Activated T-cell treated with anti-CD3 and anti-CD28 coated beads, Interleukin-2, amount 50 U/mL, for 24 hours (primary cell): ENCODE results near the gene PLEKHH3.
A peak's percentile ranks its signal among the peaks of the same experiment; 100 is the strongest.

Experiments used
- DNase-seq: peaks from one replicate; pipeline ENCODE4 v3.0.0-alpha.2; 2020
- H3K27ac Mint-ChIP-seq: 2 replicates; pipeline ENCODE4 v1.8.0; 2020; ENCODE audit warnings: mild to moderate bottlenecking, mixed read lengths
- H3K27me3 Mint-ChIP-seq: 2 replicates; pipeline ENCODE4 v1.8.0; 2020; ENCODE audit warnings: mixed read lengths
- H3K36me3 Mint-ChIP-seq: 2 replicates; pipeline ENCODE4 v1.8.0; 2020; ENCODE audit warnings: low read depth, mixed read lengths
- H3K4me1 Mint-ChIP-seq: 2 replicates; pipeline ENCODE4 v1.8.0; 2020; ENCODE audit warnings: low read depth, mixed read lengths
- H3K4me3 Mint-ChIP-seq: 2 replicates; pipeline ENCODE4 v1.8.0; 2020; ENCODE audit warnings: mild to moderate bottlenecking, moderate library complexity, mixed read lengths
- H3K9me3 Mint-ChIP-seq: 2 replicates; pipeline ENCODE4 v1.8.0; 2020; ENCODE audit warnings: mixed read lengths

The PLEKHH3 gene

DNA sequence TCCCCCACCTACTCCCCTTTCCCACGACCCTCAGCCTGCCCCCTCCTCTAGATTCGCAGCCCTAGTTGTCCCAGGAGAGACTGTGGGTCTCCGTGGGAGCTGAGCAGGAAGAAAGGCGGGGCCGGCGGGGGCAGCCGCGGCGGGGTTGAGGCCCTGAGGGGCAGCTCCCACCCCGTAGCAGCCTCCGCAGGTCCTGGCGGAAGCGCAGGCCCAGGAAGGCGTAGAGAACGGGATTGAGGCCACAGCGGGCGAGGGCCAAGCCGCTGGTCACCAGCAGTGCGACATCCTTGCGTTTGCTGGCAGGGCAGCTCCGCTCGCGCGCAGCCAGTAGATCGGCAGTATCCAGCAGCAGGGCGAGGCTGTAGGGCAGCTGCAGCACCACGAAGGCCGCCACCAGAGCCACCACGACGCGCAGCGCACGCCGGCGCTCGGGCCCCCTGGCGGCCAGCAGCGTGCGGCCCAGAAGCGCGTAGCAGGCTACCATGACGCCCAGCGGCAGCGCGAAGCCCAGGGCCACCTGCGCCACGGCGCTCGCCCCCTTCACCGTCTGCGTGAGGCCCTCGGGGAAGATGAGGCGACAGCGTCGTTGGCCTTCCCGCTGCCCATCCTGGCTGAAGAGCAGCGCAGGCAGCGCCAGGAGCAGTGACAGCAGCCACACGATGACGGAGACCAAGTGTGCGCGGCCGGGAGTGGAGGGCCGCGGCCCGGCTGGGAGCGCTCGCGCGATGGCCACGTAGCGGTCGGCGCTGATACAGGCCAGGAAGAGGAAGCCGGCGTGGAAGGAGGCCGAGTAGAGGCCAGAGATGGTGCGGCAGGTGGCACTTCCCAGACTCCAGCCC lies 2.9 kb upstream of the PLEKHH3 start:
- Mint-ChIP-seq H3K4me3 (peak overlapping the region; percentile 47), H3K4me1 (peaks cover 67% of the 10 kb centered on the region), H3K27me3 (peaks cover 59% of the 10 kb centered on the region), H3K9me3 (no peaks in the 10 kb centered on the region), H3K27ac (peak overlapping the region; percentile 71), H3K36me3 (no peaks in the 10 kb centered on the region)
- DNase-seq, result peak; percentile 84

DNA sequence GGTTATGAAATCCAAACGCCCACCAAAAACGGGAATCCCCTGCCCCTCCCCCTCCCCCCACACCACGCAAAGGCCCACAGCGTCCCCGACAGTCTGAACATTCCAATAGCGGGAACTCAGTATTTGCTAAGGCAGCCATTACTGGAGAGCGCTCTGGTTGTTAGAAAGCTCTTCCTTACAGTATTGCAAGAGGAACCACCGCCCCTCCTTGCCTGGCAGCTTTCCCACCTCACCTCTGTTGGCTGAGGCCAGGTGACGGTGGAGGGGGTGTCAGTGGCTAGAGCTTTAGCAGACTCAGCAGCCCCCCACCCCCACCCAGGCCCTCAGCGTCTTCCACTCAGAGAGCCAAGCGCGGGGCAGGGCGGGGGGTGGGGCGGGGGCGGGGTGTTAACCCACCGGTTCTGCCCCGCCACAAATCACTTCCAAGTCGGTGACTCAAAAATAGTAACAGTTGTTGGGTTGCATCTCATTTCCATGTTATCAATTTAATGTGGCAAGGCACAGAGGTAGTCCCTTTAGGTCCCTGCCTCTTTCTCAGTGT lies 2.2 kb upstream of the PLEKHH3 start:
- H3K4me3 Mint-ChIP-seq, result peak overlapping the region; percentile 47
- H3K4me1 Mint-ChIP-seq, result peaks cover 73% of the 10 kb centered on the region
- peaks cover 60% of the 10 kb centered on the region for H3K27me3 Mint-ChIP-seq
- no peaks in the 10 kb centered on the region for H3K9me3 Mint-ChIP-seq
- peak; percentile 74 for DNase-seq
- peak overlapping the region; percentile 71 for H3K27ac Mint-ChIP-seq
- H3K36me3 Mint-ChIP-seq, result no peaks in the 10 kb centered on the region

DNA sequence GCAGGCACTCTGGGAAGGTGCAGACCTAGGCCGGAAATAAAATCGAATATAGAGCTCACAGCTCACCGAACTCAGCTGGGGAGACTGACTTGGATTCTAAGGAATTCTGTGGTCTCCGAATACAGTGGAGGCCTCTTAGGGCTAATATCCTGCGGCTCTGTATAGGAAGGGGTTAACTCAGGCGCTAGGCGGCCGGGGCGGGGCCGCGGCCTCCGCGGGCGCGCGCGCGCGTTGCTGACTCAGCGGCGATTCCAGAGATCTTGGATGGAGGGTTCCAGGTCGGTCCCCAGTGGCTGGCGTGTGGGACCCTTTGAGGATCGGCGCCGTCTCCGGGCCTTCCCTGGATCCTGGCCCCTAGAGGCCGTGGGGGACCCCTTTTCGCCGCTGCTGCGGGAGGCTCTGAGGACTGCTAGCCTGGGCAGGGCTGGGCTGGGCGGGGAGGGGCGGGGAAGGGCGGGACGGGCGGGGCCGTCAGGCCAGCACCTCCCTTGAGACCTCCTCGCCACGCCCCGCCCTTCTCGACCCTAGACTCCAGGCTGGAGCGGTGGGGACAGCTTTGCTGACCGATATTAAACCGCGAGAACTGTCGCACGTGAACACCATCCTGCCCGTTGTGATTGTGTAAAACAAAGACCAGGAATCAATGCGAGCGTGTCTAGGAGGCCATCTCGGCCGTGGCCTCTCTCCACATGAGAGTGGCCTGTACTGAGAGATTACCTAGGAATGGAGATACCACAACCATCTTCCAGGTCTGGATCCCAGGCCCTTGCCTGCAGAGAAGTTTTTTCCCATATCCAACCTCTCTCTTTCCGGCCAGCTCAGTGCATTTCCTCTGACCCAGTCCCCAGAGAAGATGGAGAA lies 1.4 kb upstream of the PLEKHH3 start:
- peak overlapping the region; percentile 85 for H3K27ac Mint-ChIP-seq
- peak overlapping the region; percentile 75 for H3K4me3 Mint-ChIP-seq
- no peaks in the 10 kb centered on the region for H3K36me3 Mint-ChIP-seq
- peaks cover 66% of the 10 kb centered on the region for H3K4me1 Mint-ChIP-seq
- DNase-seq, result peak; percentile 91
- H3K27me3 Mint-ChIP-seq, result peaks cover 56% of the 10 kb centered on the region
- H3K9me3 Mint-ChIP-seq, result no peaks in the 10 kb centered on the region

DNA sequence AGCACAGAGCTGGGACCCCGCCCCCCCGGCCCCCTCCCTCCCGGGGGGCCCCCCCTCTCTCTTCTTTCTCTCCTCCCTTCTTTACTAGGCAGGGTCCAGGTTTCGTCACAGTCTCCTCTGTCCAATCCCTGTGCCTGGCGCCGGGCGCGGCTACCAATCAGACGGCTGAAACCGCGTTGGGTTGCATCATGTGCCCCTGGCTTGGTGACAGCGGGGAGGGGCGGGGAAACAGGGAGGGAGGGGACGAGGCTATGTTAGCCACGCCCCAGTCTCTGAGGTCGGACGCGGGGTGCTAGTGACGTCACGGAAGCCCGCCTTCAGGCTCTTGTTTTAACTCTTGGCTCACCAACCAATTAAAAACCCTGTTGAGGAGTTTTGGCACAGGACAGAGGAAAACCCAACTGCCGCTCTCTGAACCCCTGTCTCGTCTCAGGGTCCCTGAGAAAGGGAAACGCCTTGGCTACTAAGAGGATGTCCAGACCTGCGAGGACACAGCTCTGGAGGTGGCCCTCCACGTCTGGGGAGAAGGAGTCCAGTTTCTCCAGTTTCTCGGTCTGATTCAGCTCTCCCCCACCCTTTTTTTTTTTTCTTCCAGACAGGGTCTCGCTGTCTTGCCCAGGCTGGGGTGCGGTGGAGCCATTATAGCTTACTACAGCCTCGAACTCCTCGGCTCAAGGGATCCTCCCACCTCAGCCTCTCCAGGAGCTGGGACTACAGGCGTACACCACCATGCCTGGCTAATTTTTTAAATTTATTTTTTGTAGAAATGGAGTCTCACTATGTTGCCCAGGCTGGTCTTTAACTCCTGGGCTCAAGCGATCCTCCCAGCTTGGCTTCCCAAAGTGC lies 441 bp upstream of the PLEKHH3 start:
- Mint-ChIP-seq H3K4me3 (peak overlapping the region; percentile 75), H3K36me3 (no peaks in the 10 kb centered on the region)

DNA sequence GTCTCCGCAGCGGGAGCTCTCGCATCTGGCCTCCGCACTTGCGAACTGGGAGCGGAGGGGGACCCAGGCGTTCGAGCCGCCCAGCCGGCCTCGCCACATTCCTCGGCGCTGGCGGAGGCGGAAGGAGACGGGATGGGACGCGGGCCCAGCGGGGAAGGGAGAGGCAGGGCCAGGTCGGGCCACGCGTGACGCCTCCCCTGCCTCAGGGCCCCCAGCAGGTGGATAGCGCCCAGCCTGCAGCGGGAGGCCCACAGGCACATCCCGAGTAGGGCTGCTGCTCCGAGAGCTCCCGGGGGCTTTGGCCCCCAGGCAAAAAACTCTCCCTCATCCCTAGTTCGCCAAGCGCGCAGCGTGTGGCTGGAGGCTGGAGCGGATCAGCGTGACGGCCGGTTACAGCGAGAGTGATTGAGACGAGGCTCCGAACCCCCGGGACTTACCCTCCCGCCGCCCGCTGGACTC lies 800 bp downstream of the PLEKHH3 start:
- H3K27ac Mint-ChIP-seq, result no peak overlapping the region
- no peaks in the 10 kb centered on the region for H3K9me3 Mint-ChIP-seq
- no peaks in the 10 kb centered on the region for H3K36me3 Mint-ChIP-seq
- H3K4me3 Mint-ChIP-seq, result peak overlapping the region; percentile 75
- peaks cover 56% of the 10 kb centered on the region for H3K4me1 Mint-ChIP-seq
- peaks cover 54% of the 10 kb centered on the region for H3K27me3 Mint-ChIP-seq
- DNase-seq, result peak; percentile 57

More for the DNA sequence above, 441 bp upstream of the PLEKHH3 start:
- peaks cover 60% of the 10 kb centered on the region for H3K4me1 Mint-ChIP-seq
- peak; percentile 99 for DNase-seq
- peaks cover 56% of the 10 kb centered on the region for H3K27me3 Mint-ChIP-seq
- no peaks in the 10 kb centered on the region for H3K9me3 Mint-ChIP-seq
- H3K27ac Mint-ChIP-seq, result peak overlapping the region; percentile 85

DNA sequence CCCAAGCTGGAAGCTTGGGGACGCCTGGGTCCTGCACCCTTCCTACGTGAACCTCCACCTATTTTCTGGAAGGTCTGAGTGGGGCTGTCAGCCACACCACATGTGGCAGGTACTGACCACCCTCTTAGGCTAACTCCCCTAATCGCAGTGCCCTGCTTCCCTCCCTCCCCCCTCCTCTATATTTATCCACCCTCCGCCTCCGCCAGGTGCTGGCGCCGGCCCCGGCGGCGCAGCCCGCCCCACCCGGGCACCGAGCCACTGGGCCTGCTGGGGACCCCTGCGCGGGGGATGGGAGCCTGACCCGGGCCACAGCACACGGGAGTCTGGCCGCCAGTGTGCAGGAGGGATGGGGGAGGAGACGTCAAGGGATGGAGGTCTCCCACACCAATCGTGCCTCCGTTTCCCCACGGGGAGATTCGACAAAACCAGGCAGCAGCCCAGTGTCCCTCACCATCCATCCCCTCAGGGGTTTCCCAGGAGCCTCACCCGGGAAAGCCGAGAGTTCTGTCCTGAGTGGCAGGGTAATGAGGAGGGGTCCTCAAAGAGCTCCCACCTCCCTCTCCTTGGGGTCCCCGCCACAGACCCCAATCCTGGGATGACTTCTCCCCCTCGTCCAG lies 1.3 kb downstream of the PLEKHH3 start:
- Mint-ChIP-seq H3K36me3 (no peaks in the 10 kb centered on the region), H3K4me3 (no peak overlapping the region), H3K9me3 (no peaks in the 10 kb centered on the region), H3K27me3 (peaks cover 56% of the 10 kb centered on the region), H3K27ac (no peak overlapping the region), H3K4me1 (peaks cover 59% of the 10 kb centered on the region)
- no peak for DNase-seq

DNA sequence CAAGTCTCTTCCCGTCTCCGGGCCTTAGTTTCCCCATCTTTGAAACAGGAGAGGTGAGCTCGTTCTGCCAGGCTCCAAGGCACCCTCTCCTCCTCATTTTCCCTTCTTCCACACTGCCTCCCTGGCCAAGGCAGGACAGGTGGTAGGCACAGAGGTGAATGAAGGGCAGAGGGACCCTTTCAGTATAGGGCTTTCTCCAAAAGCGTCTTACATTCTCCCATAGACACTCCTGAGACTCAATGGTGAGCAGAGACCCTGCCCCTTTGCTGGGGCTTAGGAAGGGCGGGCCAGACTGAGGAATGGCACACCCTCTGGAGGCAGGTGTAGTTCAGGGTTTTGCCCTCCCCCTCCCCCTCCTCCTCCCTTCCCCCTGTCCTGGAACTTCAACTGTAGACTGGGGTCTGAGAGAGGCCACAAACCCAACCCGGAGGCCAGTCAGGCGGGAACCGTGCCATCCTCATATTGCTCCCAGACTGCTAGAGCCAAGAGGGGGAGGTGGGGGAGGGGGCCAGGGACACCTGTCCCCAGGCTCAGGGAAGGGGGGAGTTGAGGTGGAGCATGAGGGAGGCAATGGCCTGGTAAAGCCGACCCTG lies 1.9 kb downstream of the PLEKHH3 start:
- H3K27ac Mint-ChIP-seq, result no peak overlapping the region
- H3K9me3 Mint-ChIP-seq, result no peaks in the 10 kb centered on the region
- H3K27me3 Mint-ChIP-seq, result peaks cover 56% of the 10 kb centered on the region
- H3K4me3 Mint-ChIP-seq, result no peak overlapping the region
- no peak for DNase-seq
- peaks cover 55% of the 10 kb centered on the region for H3K4me1 Mint-ChIP-seq
- no peaks in the 10 kb centered on the region for H3K36me3 Mint-ChIP-seq

DNA sequence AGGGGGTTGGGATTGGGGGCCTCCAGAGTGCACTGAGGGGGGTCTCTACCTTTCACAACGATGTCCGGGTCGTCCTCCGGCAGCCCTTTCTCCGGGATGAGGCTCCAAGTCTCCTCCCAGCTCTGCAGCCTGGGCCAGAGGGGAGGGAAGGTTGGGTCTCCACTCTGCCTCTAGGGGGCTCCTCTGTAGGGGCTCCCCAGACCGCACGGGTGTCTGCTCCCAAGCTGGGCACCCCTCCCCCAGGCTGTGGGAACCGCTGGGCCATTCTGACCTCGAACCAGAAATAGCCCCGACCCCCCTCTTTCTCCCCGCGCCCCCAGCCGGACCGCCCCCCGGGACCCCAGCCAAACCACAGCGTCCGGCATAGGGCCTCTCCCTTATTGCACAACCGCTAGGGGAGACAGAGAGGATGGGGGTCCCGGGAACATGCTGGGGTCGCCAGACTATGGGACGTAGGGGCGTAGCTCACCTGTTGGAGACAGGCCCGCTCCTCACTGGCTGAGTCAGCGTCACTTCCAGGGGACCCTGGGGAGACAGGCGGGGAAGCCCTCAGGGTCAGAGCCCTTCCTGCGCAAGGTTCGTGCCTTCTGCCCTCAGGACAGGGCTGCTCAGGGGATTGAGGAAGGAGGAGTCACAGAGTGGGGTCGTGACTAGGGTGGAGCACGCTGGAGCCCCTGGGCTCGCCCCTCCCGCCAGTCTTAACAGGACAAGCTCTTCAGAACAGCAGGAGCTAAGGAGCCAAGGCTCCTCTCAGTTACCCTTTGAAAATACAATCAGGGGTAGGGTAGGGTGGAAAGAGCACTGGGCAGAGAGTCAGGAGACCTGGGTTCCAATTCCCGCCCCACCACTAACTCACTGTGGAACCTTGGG lies 2.7 kb downstream of the PLEKHH3 start:
- Mint-ChIP-seq H3K9me3 (no peaks in the 10 kb centered on the region), H3K27me3 (peaks cover 61% of the 10 kb centered on the region), H3K4me1 (peaks cover 50% of the 10 kb centered on the region), H3K27ac (no peak overlapping the region), H3K36me3 (no peaks in the 10 kb centered on the region), H3K4me3 (no peak overlapping the region)
- peak; percentile 52 for DNase-seq

DNA sequence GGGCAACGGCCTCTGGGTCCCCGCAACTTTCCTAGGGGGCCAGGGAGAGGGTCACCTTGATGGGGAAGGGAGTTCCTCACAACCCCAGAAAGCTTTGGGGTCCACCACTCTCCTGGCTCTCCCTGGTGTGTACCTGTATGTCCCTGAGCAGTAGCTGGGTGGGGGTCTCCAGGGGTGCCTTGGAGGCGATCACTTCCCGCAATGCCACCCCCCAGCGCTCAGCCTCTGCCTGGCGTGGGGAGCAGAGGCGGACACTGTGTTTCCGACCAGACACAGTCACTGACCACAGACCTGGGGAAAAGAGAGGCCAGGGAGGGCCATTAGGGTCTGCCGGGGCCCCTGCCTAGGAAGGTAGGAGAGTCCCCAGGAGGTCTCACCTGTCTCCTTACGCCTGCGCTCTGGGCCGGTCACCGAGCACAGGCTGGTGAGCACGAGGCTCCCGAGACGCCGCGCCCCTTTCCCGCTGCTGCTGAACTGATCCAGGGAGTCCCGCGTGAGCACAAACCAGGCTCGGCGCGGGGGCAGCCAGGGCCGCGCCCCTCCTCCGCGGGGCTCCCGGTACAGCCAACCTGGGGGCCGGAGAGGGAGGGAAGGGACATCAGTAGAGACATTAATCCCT lies 3.4 kb downstream of the PLEKHH3 start:
- no peaks in the 10 kb centered on the region for H3K36me3 Mint-ChIP-seq
- H3K9me3 Mint-ChIP-seq, result no peaks in the 10 kb centered on the region
- DNase-seq, result no peak
- H3K27ac Mint-ChIP-seq, result no peak overlapping the region
- H3K4me1 Mint-ChIP-seq, result peaks cover 43% of the 10 kb centered on the region
- H3K27me3 Mint-ChIP-seq, result peaks cover 67% of the 10 kb centered on the region
- no peak overlapping the region for H3K4me3 Mint-ChIP-seq

DNA sequence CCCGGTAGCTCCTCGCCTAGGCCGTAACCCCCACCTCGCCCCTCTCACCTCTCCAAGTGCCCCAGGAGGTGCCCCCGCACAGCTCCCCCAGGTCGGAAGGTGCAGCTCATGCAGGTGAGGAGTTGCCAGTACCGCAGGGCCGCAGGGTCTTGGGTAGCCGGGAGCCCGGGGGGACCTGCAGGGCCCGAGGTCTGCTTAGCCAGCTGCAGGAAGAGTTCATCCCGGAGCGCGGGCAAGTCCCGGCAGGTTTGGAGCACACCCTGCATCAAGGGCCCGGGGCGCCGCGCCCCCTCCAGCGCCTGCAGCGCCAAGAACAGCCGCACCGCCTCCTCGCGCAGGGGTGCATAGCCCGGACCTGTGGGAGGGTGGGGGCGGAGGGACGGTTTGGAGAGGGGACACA lies 4.8 kb downstream of the PLEKHH3 start:
- H3K4me3 Mint-ChIP-seq, result no peak overlapping the region
- peaks cover 34% of the 10 kb centered on the region for H3K4me1 Mint-ChIP-seq
- H3K9me3 Mint-ChIP-seq, result no peaks in the 10 kb centered on the region
- H3K27me3 Mint-ChIP-seq, result peaks cover 66% of the 10 kb centered on the region
- H3K27ac Mint-ChIP-seq, result no peak overlapping the region
- DNase-seq, result no peak
- peaks cover under 1% of the 10 kb centered on the region for H3K36me3 Mint-ChIP-seq

DNA sequence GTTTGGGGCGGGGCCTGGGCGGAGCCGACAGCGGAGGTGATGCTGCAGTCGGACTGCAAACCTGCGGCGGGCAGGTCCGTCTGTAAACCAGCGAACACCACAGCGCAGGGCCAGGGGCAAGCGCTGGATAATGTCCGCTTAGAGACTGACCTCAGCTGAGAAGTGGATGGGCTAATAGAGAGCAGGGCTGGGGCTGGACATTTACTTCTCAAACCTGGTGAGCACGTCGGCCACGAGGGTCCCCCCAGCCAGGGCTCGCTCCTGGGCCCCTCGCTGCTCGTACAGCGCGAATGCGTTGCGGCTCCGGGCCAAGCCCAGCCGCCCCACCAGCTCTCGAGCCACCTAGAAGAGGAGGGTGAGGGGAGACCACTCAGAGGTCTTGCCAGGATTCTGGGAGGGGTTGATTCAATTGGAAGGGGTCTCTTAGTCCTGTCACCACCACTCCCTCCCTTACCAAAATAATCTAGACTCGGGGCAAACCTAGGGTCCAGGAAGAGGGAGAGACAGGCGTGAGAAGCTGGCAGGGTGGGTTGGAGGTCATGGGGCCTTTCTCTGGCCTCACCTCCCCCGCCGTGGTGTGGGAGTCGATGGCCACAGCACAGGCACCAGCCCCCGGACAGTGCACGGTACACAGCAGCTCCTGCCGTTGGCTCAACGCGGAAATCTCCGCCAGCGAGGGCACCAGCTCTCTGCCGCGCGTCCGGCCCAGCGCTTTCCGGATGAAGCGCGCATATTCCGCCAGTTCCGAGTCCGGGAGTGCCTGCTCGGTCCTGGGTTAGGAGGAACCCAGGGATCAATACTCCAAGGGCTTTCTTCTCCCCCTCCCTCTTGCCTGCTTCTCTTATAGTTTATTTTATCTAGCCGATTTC lies 5.8 kb downstream of the PLEKHH3 start:
- no peak for DNase-seq
- Mint-ChIP-seq H3K27ac (no peak overlapping the region), H3K36me3 (peaks cover 9% of the 10 kb centered on the region), H3K4me3 (peak overlapping the region; percentile 63), H3K4me1 (peaks cover 27% of the 10 kb centered on the region), H3K27me3 (peaks cover 59% of the 10 kb centered on the region), H3K9me3 (no peaks in the 10 kb centered on the region)
